ENCODE data around the gene ECHDC3. TPM values are rescaled to one million over a fixed set of nuclear protein-coding genes. Genes with fewer than 3 reads are reported as not detected.

ECHDC3 gene
- polyA plus RNA-seq, 1 of the 3 experiments (the other 2 are of a cell fraction): 13.5 TPM

- ChIA-PET CTCF (interaction anchor here (0.7 to 1.9 kb wide), 7 partner anchors 12 to 173 kb away, joined by 3 to 6 read pairs (median 4); no protein-coding TSS in a partner anchor), POLR2A (no interaction called here)
- WGBS (ENCODE audit: low lambda C conversion rate): 77% methylated on average over 5 of the region's 7 CpGs
- no peak for DNase-seq
- no peak for TF ChIP-seq USF2 (IDR thresholded peaks at IDR 0.05; ENCODE audit: borderline replicate concordance, low read depth, low read length)
- no peak for TF ChIP-seq MXI1 (IDR thresholded peaks at IDR 0.05; ENCODE audit: low read depth, low read length)
- no peak for TF ChIP-seq REST (IDR thresholded peaks at IDR 0.05; ENCODE audit: low read depth, low read length)
- no peak for TF ChIP-seq NFIC (IDR thresholded peaks at IDR 0.05; ENCODE audit: borderline replicate concordance)
- no peak for TF ChIP-seq ELF1 (IDR thresholded peaks at IDR 0.05)
- no peak for TF ChIP-seq PBX3 (IDR thresholded peaks at IDR 0.05)
- no peak for TF ChIP-seq RCOR1 (IDR thresholded peaks at IDR 0.05; ENCODE audit: low read length)
- TF ChIP-seq RAD21 (IDR thresholded peaks at IDR 0.05; ENCODE audit: low read length): no peak
- TF ChIP-seq EZH2phosphoT487 (IDR thresholded peaks at IDR 0.05; ENCODE audit: borderline replicate concordance, low read depth): no peak
- no peak for TF ChIP-seq FOXJ3 (CRISPR knock-in tag; IDR thresholded peaks at IDR 0.05)
- no peak for TF ChIP-seq TAF1 (IDR thresholded peaks at IDR 0.05; ENCODE audit: borderline replicate concordance, low read depth, low read length)
- H3K9me3 ChIP-seq: no peaks in the 10 kb centered on the region
- no peak overlapping the region for H3K4me3 ChIP-seq (ENCODE audit: low read depth in 2 of 2, low read length in 1 of 2)
- H3K79me2 ChIP-seq (ENCODE audit: insufficient read depth): no peaks in the 10 kb centered on the region
- no peaks in the 10 kb centered on the region for H3K27me3 ChIP-seq (ENCODE audit: insufficient read depth)
- H4K20me1 ChIP-seq (ENCODE audit: insufficient read depth): no peaks in the 10 kb centered on the region
- peaks cover 0 to 8% of the 10 kb centered on the region in 2 experiments; a peak in 1 of 4 replicates for H3K4me1 ChIP-seq (ENCODE audit: control insufficient read depth in 1 of 2, insufficient read depth in 2 of 2, low read depth in 1 of 2, low read length in 1 of 2)
- no peak overlapping the region for H2AFZ ChIP-seq (ENCODE audit: low read depth)
- no peaks in the 10 kb centered on the region for H3K36me3 ChIP-seq (replicated peaks in 1 of 2; ENCODE audit: control insufficient read depth in 1 of 2, insufficient read depth in 2 of 2, low read length in 1 of 2)
- no peak overlapping the region for H3K27ac ChIP-seq (ENCODE audit: low read depth in 2 of 2, low read length in 1 of 2)
- H3K4me2 ChIP-seq: no peak overlapping the region
- no peak overlapping the region for H3K9ac ChIP-seq
- no peaks in the 10 kb centered on the region for H3F3A ChIP-seq (replicated peaks; ENCODE audit: insufficient read depth)
- H3K9me2 ChIP-seq: no peaks in the 10 kb centered on the region
These were observed 71.0 kb downstream of the ECHDC3 start for GRCh38 chr10:11813177-11813576.

Other genes with a start within 250 kb of the ECHDC3 start
- gene USP6NL, start 130.7 kb upstream of the ECHDC3 start, polyA plus RNA-seq (2012; rRNA removed): 8.2 and 8.9 TPM in 2 replicates
- gene PROSER2, start 81.0 kb downstream of the ECHDC3 start, polyA plus RNA-seq (2012; rRNA removed): 0.86 and 0.95 TPM in 2 replicates

Measured in SK-N-SH (cell line).